Liver (tissue), 9 donors: Measurements from ENCODE around the gene HPCAL1. TPM values are rescaled to one million over a fixed set of nuclear protein-coding genes. Genes with fewer than 3 reads are reported as not detected.

Experiments used
- DNase-seq: peaks from one replicate; pipeline ENCODE4 v3.0.0-alpha.2; 2017; ENCODE audit warnings: low spot score
- H3K27ac ChIP-seq, 2 donors: one replicate each; pipeline ENCODE4 v1.7.0; 2013; ENCODE audit warnings: inconsistent platforms in 2 of 2, low read length in 2 of 2, control low read depth in 1 of 2, low read depth in 1 of 2, mild to moderate bottlenecking in 1 of 2
- H3K27me3 ChIP-seq, 4 donors: one replicate each; pipeline versions ENCODE4 v1.6.1 to v1.7.0; 2013; ENCODE audit warnings: low read length in 3 of 4, inconsistent platforms in 1 of 4, mild to moderate bottlenecking in 1 of 4, moderate library complexity in 1 of 4; ENCODE audit not compliant: control insufficient read depth in 4 of 4, insufficient read depth in 4 of 4
- H3K36me3 ChIP-seq, 4 donors: one replicate each; pipeline versions ENCODE4 v1.6.1 to v1.7.0; 2013; ENCODE audit warnings: low read length in 3 of 4, mild to moderate bottlenecking in 3 of 4, low read depth in 1 of 4, moderate library complexity in 1 of 4; ENCODE audit not compliant: control insufficient read depth in 4 of 4, insufficient read depth in 3 of 4
- H3K4me1 ChIP-seq, 4 donors: one replicate each; pipeline versions ENCODE4 v1.6.1 to v1.7.0; 2013; ENCODE audit warnings: low read length in 3 of 4, mild to moderate bottlenecking in 3 of 4, moderate library complexity in 1 of 4; ENCODE audit not compliant: control insufficient read depth in 4 of 4, insufficient read depth in 4 of 4
- H3K4me3 ChIP-seq, 3 donors: one replicate each; pipeline versions ENCODE4 v1.6.1 to v1.7.0; 2013; ENCODE audit warnings: low read length in 3 of 3, control low read depth in 1 of 3, low read depth in 1 of 3, mild to moderate bottlenecking in 1 of 3
- H3K9ac ChIP-seq, 2 donors: one replicate each; pipeline ENCODE4 v1.7.0; 2013; ENCODE audit warnings: low read length in 2 of 2, mild to moderate bottlenecking in 2 of 2, moderate library complexity in 2 of 2, control low read depth in 1 of 2, low read depth in 1 of 2
- H3K9me3 ChIP-seq, 4 donors: one replicate each; pipeline versions ENCODE4 v1.6.1 to v1.7.0; 2013; ENCODE audit warnings: low read length in 3 of 4; ENCODE audit not compliant: control insufficient read depth in 4 of 4
- EGR1 ChIP-seq, 2 donors: IDR thresholded peaks; 2 replicates each; pipeline ENCODE4 v1.6.1; 2016 to 2018; ENCODE audit warnings: antibody characterized with exemption in 2 of 2, low read depth in 2 of 2
- FOXA1 ChIP-seq: IDR thresholded peaks from 2 replicates; pipeline ENCODE4 v1.6.1; 2016; ENCODE audit warnings: antibody characterized with exemption
- FOXA2 ChIP-seq: IDR thresholded peaks from 2 replicates; pipeline ENCODE4 v1.6.1; 2016; ENCODE audit warnings: antibody characterized with exemption
- GABPA ChIP-seq, 2 donors: IDR thresholded peaks in 1 of 2; conservative IDR thresholded peaks in 1 of 2; 2 replicates each; pipeline ENCODE4 v1.6.1; 2016; ENCODE audit warnings: antibody characterized with exemption in 2 of 2, mild to moderate bottlenecking in 1 of 2, moderate library complexity in 1 of 2
- HNF4G ChIP-seq: IDR thresholded peaks from 2 replicates; pipeline ENCODE4 v1.6.1; 2016; ENCODE audit warnings: antibody characterized with exemption
- JUND ChIP-seq, 2 donors: IDR thresholded peaks; 2 replicates each; pipeline ENCODE4 v1.6.1; 2016; ENCODE audit warnings: antibody characterized with exemption in 2 of 2
- NR2F2 ChIP-seq: IDR thresholded peaks from 2 replicates; pipeline ENCODE4 v1.6.1; 2016; ENCODE audit warnings: antibody characterized with exemption
- RAD21 ChIP-seq, 2 donors: IDR thresholded peaks; 2 replicates each; pipeline ENCODE4 v1.6.1; 2016; ENCODE audit warnings: antibody characterized with exemption in 2 of 2, mild to moderate bottlenecking in 2 of 2
- SP1 ChIP-seq: IDR thresholded peaks from 2 replicates; pipeline ENCODE4 v1.6.1; 2018; ENCODE audit warnings: antibody characterized with exemption, mild to moderate bottlenecking
- WGBS: extraction: QIAGEN DNeasy Blood & Tissue Kit; methylation state at CpG from one replicate; pipeline ENCODE4 v1.1.7; 2013; 5-methylcytosine and 5-hydroxymethylcytosine counted together
- polyA plus RNA-seq, 2 donors: library from polyadenylated mRNA; stranded (reverse) in 1 of 2; unstranded in 1 of 2; fragments of 200-250 nt in 1 of 2; fragments of >200 nt in 1 of 2; fragmentation: Nextera tagmentation in 1 of 2; extraction: Ambion mirVana in 1 of 2; gene quantifications; one replicate each; pipeline versions ENCODE4 v1.2.1 to v1.2.3, GENCODE V29; 2013 to 2015
- total RNA-seq, 2 donors: library from RNA; depleted of rRNA; stranded (reverse); fragments of >200 nt; gene quantifications; one replicate each; pipeline ENCODE4 v1.2.3, GENCODE V29; 2014
- TF ChIP-seq, protein P1 (sequence below): IDR thresholded peaks from 2 replicates; pipeline ENCODE4 v1.6.1; 2016; ENCODE audit warnings: antibody characterized with exemption
- TF ChIP-seq, protein P2 (sequence below): IDR thresholded peaks from 2 replicates; pipeline ENCODE4 v1.6.1; 2016; ENCODE audit warnings: antibody characterized with exemption
- TF ChIP-seq, protein P3 (sequence below): IDR thresholded peaks from 2 replicates; pipeline ENCODE4 v1.6.1; 2016; ENCODE audit warnings: antibody characterized with exemption
- donor health status: healthy.
- donor health status: healthy.
- donor health status: healthy.
- donor health status: healthy.
- donor health status: healthy.

HPCAL1 gene
- total and polyA plus RNA-seq, 4 donors: 17.3 to 27.9 (median 22.9) TPM

DNA sequence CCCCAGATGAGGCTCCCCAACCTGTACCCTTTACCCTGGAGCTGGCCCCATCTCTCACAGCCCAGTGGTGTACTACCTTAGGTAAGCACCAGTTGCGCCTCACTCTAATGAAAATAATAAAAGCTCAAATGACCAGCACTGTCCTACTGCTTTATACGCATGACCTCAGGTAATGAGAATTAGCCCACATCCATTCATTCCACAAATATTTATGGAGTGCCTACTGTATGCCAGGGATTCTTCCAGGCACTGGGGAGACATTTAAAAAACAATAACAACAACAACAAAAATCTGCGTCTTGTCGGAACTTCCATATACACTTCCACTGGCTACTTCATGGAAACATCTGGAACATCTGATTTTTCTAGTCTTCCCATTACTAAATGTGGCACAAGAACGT lies 20.8 kb downstream of the HPCAL1 start:
- Histone ChIP-seq H3K27me3 (no peaks in the 10 kb centered on the region), H3K4me1 (peaks cover 16 to 58% (median 49%) of the 10 kb centered on the region in 4 donors), H3K4me3 (no peak overlapping the region), H3K36me3 (peaks cover 0 to 3% (median under 1%) of the 10 kb centered on the region in 4 donors), H3K27ac (no peak overlapping the region), H3K9ac (no peak overlapping the region), H3K9me3 (no peaks in the 10 kb centered on the region)
- WGBS: 97% methylated on average over 5 of the region's 5 CpGs
- no peak for TF ChIP-seq EGR1 (IDR thresholded peaks at IDR 0.05; ENCODE audit: low read depth in 2 of 2)
- DNase-seq: no peak

DNA sequence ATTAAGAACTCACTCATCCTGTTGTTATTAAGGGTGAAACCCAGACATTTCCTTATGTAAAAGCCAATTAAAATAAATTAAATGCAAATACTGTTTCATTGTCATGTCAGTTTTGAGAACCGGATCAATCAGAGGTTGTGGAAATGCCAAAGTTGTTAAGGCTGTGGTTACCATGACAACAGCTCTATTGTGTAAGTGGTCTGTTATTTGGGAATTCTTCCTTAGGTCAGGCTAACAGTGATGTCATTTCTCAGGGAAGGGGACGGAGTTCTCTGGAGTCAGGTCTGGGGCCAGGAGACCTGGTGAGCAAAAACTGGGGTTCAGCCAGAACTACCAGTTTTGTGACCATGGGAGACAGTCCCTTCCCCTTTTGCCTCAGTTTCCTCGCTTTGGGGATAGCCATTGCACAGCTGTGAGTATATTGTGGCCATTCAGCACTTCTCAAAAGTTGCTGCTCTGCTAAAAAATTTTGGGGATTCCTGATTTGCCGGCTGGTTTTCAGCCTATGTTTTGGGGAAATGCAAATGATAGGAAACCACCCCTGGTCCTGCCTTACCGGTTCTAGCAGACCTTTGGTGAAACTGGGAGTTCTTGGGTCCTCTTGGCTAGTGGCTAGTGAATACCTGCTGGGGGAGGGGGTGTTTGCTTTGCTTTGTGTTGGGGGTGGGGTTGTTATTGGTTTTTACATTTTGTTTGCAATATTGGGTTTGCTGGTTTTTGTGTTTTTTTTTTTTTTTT lies 21.6 kb downstream of the HPCAL1 start:
- Histone ChIP-seq H3K9me3 (no peaks in the 10 kb centered on the region), H3K9ac (no peak overlapping the region), H3K36me3 (peaks cover 0 to 3% (median 0%) of the 10 kb centered on the region in 4 donors), H3K4me1 (peaks cover 16 to 58% (median 50%) of the 10 kb centered on the region in 4 donors), H3K27me3 (no peaks in the 10 kb centered on the region), H3K4me3 (no peak overlapping the region), H3K27ac (peak overlapping the region; percentile 62 to 63)
- no peak for DNase-seq
- 49% methylated on average over 5 of the region's 5 CpGs for WGBS
- TF ChIP-seq, protein P1, sequence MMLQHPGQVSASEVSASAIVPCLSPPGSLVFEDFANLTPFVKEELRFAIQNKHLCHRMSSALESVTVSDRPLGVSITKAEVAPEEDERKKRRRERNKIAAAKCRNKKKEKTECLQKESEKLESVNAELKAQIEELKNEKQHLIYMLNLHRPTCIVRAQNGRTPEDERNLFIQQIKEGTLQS: no peak
- TF ChIP-seq GABPA (IDR thresholded peaks at IDR 0.05 in 1 of 2, conservative IDR thresholded peaks at IDR 0.05 in 1 of 2): no peak
- TF ChIP-seq JUND (IDR thresholded peaks at IDR 0.05): no peak
- no peak for TF ChIP-seq FOXA1
- no peak for TF ChIP-seq NR2F2
- no peak for TF ChIP-seq HNF4G
- TF ChIP-seq, protein P2, sequence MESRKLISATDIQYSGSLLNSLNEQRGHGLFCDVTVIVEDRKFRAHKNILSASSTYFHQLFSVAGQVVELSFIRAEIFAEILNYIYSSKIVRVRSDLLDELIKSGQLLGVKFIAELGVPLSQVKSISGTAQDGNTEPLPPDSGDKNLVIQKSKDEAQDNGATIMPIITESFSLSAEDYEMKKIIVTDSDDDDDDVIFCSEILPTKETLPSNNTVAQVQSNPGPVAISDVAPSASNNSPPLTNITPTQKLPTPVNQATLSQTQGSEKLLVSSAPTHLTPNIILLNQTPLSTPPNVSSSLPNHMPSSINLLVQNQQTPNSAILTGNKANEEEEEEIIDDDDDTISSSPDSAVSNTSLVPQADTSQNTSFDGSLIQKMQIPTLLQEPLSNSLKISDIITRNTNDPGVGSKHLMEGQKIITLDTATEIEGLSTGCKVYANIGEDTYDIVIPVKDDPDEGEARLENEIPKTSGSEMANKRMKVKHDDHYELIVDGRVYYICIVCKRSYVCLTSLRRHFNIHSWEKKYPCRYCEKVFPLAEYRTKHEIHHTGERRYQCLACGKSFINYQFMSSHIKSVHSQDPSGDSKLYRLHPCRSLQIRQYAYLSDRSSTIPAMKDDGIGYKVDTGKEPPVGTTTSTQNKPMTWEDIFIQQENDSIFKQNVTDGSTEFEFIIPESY: no peak
- TF ChIP-seq, protein P3, sequence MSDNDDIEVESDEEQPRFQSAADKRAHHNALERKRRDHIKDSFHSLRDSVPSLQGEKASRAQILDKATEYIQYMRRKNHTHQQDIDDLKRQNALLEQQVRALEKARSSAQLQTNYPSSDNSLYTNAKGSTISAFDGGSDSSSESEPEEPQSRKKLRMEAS: no peak
- TF ChIP-seq FOXA2: no peak
- no peak for TF ChIP-seq SP1

DNA sequence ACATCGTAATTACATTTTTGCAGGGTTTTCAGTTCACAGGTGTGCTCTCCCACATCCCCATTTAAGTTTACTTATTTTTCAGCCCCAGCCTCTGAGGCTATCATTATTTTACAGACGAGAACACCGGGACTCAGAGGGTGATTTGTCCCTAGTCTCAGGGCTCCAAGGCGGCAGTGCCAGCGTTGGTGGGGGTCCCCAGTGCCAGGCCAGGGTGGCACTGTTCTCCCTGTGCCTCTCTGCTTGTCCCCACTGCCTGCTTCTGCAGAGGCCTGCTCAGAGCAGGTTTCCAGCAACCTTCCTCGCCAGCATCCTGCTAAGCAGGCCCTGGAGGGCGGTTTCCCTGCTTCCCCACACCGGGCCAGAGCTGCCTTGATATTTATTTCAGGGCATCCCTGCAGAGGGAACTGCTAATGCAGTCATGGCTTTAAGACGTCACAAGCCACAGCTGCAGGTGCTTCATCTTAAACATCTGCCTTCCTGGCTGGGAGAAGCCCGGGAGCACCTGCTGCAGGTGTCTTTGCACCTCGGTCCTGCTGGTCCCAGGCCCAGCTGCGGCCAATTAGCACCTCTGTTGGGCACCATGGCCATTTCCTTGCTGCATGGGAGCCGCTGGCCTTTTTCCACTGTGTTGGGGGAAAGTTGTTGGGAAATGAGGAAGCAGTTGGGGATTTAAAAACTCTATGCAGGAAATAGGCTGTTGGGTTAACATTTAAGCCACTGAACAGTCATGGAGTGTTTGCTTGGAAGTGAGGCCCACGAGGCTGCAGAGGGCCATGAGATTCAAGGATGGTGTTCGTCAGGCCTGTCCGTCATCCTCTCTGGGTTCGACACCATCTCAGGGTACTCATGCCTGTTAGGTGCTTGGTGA lies 22.8 kb downstream of the HPCAL1 start:
- H3K27me3 ChIP-seq: no peaks in the 10 kb centered on the region
- H3K4me1 ChIP-seq: peaks cover 16 to 70% (median 58%) of the 10 kb centered on the region in 4 donors
- no peak overlapping the region for H3K4me3 ChIP-seq
- peak overlapping the region; percentile 67 to 85 for H3K27ac ChIP-seq
- TF ChIP-seq, protein P3: peak; percentile 73
- TF ChIP-seq SP1 (peak; percentile 27), EGR1 (IDR thresholded peaks at IDR 0.05; ENCODE audit: low read depth in 2 of 2) (peak; percentile 32 to 55), RAD21 (IDR thresholded peaks at IDR 0.05) (peak in 1 of 2 donors; percentile 30), JUND (IDR thresholded peaks at IDR 0.05) (no peak)
- WGBS: 76% methylated on average over 17 of the region's 17 CpGs
- no peaks in the 10 kb centered on the region for H3K9me3 ChIP-seq
- DNase-seq: no peak
- H3K9ac ChIP-seq: no peak overlapping the region
- H3K36me3 ChIP-seq: peaks cover 0 to 3% (median 0%) of the 10 kb centered on the region in 4 donors
